Measurements from ENCODE around the gene ANAPC16.
A peak's percentile ranks its signal among the peaks of the same experiment; 100 is the strongest.

The ANAPC16 gene

DNA sequence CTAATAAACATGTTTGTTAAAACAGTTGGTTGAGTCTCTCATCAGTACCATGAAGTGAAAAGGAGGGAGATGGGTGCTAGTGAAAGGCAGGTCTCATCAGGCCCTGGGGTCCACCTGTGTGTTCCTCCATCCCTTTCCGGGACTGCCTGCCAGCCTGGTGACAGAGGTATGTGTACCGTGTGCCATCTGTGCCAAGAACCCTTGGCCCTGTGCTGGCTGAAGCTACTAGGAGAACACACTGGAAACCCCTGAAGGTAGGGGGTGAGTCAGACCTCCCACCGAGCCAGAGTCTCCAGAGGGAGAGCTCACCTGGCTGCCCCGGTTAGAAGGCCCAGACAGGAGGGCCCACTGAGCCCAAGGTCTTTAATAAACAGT is 60.2 kb downstream of the ANAPC16 start:
- no peak for DNase-seq (ENCODE audit: low read depth in 1 of 2, low spot score in 1 of 2)
- Histone ChIP-seq H3K4me3 (replicated peaks; ENCODE audit: insufficient read depth, low read length) (peak overlapping the region; percentile 90; the same call in 1 of the 2 replicates), H3K27me3 (ENCODE audit: insufficient read depth, poor library complexity, severe bottlenecking) (no peaks in the 10 kb centered on the region), H3K27ac (replicated peaks) (no peak overlapping the region)
- peak; percentile 57 for TF ChIP-seq POLR2AphosphoS5 (IDR thresholded peaks at IDR 0.05; ENCODE audit: low read depth)
- TF ChIP-seq, protein P1, sequence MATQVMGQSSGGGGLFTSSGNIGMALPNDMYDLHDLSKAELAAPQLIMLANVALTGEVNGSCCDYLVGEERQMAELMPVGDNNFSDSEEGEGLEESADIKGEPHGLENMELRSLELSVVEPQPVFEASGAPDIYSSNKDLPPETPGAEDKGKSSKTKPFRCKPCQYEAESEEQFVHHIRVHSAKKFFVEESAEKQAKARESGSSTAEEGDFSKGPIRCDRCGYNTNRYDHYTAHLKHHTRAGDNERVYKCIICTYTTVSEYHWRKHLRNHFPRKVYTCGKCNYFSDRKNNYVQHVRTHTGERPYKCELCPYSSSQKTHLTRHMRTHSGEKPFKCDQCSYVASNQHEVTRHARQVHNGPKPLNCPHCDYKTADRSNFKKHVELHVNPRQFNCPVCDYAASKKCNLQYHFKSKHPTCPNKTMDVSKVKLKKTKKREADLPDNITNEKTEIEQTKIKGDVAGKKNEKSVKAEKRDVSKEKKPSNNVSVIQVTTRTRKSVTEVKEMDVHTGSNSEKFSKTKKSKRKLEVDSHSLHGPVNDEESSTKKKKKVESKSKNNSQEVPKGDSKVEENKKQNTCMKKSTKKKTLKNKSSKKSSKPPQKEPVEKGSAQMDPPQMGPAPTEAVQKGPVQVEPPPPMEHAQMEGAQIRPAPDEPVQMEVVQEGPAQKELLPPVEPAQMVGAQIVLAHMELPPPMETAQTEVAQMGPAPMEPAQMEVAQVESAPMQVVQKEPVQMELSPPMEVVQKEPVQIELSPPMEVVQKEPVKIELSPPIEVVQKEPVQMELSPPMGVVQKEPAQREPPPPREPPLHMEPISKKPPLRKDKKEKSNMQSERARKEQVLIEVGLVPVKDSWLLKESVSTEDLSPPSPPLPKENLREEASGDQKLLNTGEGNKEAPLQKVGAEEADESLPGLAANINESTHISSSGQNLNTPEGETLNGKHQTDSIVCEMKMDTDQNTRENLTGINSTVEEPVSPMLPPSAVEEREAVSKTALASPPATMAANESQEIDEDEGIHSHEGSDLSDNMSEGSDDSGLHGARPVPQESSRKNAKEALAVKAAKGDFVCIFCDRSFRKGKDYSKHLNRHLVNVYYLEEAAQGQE (IDR thresholded peaks at IDR 0.05; ENCODE audit: insufficient replicate concordance, low read depth) = no peak

DNA sequence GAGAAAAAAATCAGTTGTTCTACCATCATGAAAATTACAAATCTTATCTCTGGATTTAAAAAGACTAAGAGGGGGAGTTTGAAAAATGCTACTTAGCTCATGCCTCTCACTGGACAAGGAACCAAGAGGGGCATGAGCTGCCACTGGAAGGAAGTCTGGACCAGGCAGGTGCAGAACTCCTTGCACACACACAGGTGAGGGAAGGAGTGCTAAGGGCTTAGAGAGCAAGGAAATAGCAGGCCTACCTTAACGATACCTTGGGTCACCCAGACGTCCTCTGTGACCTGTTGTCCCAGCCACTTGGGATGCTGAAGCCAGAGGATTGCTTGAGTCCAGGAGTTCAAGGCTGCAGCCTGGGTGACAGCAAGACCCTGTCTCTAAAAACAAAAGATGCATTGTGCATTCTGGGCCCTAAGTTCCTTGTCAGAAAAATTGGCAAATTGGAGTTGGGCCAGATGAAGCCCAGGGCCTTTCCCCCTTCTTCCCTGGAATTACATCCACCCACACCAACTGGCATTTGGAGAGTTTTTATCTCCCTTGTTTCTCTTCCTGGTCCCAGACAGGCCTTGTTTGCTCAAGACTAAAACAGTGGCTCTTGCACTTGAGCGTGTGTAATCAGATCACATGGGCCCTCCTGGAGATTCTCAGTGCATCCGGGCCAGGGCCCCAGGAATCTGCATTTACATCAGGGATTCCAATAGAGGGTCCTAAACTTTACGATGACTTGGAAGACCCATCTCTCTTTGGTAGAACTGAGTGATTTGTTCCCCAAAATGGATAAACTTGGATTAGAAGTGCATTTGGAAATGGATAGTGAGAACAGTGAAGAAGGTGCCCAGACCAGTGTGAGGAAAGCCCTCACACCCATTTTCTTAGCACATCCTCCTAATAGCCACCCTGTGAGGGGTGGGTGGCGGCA is 60.9 kb downstream of the ANAPC16 start:
- Histone ChIP-seq H3K27me3 (ENCODE audit: insufficient read depth, poor library complexity, severe bottlenecking) (no peaks in the 10 kb centered on the region), H3K4me3 (replicated peaks; ENCODE audit: insufficient read depth, low read length) (no peak overlapping the region), H3K27ac (replicated peaks) (no peak overlapping the region)
- DNase-seq (ENCODE audit: low read depth in 1 of 2, low spot score in 1 of 2) = no peak
- TF ChIP-seq, protein P1 (IDR thresholded peaks at IDR 0.05; ENCODE audit: insufficient replicate concordance, low read depth) = no peak
- TF ChIP-seq SPI1 (IDR thresholded peaks at IDR 0.05; ENCODE audit: borderline replicate concordance, low read depth) = no peak
- TF ChIP-seq POLR2AphosphoS5 (IDR thresholded peaks at IDR 0.05; ENCODE audit: low read depth) = no peak

DNA sequence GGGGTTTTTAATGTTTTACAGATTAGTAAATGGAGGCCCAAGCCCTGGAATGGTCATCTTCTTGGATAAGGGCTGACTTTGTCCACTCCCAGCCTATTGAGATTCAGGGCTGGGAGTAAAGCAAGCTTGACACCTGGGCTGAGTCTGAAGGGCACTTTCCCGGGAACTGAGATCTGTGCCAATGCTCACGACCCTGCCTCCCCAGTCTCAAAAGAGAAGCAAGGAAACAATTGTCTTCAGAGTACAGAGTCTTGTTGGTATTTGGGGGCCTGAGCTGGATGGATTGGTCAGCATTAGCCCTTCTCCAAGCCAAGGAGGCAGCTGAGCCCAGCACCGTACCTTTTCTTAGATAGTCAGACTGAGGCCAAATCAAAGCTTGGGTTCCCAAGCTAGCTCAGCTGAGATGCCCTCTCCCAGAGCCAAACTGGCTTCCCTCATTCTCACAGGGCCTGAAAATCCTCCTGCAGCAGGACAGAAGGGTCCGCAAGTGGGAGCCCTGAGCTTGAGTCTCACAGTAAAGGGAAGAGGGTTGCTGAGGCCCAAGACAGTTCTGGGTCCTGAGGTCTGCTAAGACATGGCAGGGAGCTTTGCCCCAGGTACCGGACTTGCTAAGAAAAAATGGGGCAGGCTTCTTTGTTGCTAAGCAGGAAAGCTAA is 61.7 kb downstream of the ANAPC16 start:
- no peak overlapping the region for H3K4me3 ChIP-seq (replicated peaks; ENCODE audit: insufficient read depth, low read length)
- TF ChIP-seq SPI1 (IDR thresholded peaks at IDR 0.05; ENCODE audit: borderline replicate concordance, low read depth) = no peak
- TF ChIP-seq, protein P2, sequence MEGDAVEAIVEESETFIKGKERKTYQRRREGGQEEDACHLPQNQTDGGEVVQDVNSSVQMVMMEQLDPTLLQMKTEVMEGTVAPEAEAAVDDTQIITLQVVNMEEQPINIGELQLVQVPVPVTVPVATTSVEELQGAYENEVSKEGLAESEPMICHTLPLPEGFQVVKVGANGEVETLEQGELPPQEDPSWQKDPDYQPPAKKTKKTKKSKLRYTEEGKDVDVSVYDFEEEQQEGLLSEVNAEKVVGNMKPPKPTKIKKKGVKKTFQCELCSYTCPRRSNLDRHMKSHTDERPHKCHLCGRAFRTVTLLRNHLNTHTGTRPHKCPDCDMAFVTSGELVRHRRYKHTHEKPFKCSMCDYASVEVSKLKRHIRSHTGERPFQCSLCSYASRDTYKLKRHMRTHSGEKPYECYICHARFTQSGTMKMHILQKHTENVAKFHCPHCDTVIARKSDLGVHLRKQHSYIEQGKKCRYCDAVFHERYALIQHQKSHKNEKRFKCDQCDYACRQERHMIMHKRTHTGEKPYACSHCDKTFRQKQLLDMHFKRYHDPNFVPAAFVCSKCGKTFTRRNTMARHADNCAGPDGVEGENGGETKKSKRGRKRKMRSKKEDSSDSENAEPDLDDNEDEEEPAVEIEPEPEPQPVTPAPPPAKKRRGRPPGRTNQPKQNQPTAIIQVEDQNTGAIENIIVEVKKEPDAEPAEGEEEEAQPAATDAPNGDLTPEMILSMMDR (IDR thresholded peaks at IDR 0.05; ENCODE audit: insufficient read depth, low read length) = no peak
- TF ChIP-seq POLR2AphosphoS5 (IDR thresholded peaks at IDR 0.05; ENCODE audit: low read depth) = no peak
- TF ChIP-seq GABPA (IDR thresholded peaks at IDR 0.05; ENCODE audit: low read depth) = no peak
- TF ChIP-seq, protein P1 (IDR thresholded peaks at IDR 0.05; ENCODE audit: insufficient replicate concordance, low read depth) = no peak
- no peaks in the 10 kb centered on the region for H3K27me3 ChIP-seq (ENCODE audit: insufficient read depth, poor library complexity, severe bottlenecking)
- H3K27ac ChIP-seq (replicated peaks) = no peak overlapping the region
- no peak for DNase-seq (ENCODE audit: low read depth in 1 of 2, low spot score in 1 of 2)

Measured in HL-60 (cell line).